Colonic mucosa (tissue), 4 donors: ENCODE data around the gene GRIK4. TPM values are rescaled to one million over a fixed set of nuclear protein-coding genes. Genes with fewer than 3 reads are reported as not detected.

Source experiments
- DNase-seq: peaks from one replicate; pipeline ENCODE4 v3.0.0-alpha.2; 2020
- H3K27ac ChIP-seq: fragments of 200-600 bp; one replicate; pipeline ENCODE4 v1.8.0; 2021
- H3K27me3 ChIP-seq: fragments of 200-600 bp; one replicate; pipeline ENCODE4 v1.8.0; 2021
- H3K36me3 ChIP-seq: fragments of 200-600 bp; one replicate; pipeline ENCODE4 v1.8.0; 2021
- H3K4me1 ChIP-seq: fragments of 200-600 bp; one replicate; pipeline ENCODE4 v1.8.0; 2021; ENCODE audit warnings: mild to moderate bottlenecking
- H3K4me3 ChIP-seq: fragments of 200-600 bp; one replicate; pipeline ENCODE4 v1.8.0; 2021
- H3K9ac ChIP-seq, 2 donors: one replicate each; pipeline ENCODE4 v1.7.0; 2013; ENCODE audit warnings: control low read depth in 2 of 2, low read depth in 2 of 2, low read length in 2 of 2
- H3K9me3 ChIP-seq: fragments of 200-600 bp; one replicate; pipeline ENCODE4 v1.8.0; 2021
- intact Hi-C: fragments of 100-400 bp; cut with DNase I; formaldehyde crosslinking; loops from one replicate; pipeline ENCODE4 v1.14.1; 2022
- total RNA-seq, 2 donors: library from RNA; stranded (reverse); fragmentation: NEBNext Ultra II Directional in 1 of 2; extraction: Animal tissue kit (Norgen Biotek cat#: 25700) in 1 of 2; gene quantifications; one replicate each; pipeline ENCODE4 v1.2.1, GENCODE V29; 2021
- TF ChIP-seq, protein P1 (sequence below): fragments of 200-600 bp; IDR thresholded peaks from one replicate; pipeline ENCODE4 v1.8.0; 2022; ENCODE audit warnings: antibody characterized with exemption, mild to moderate bottlenecking
- donor health status: healthy.
- donor health status: DM: no; HTN: no; CAD: no.
- donor health status: DM: no; HTN: no; CAD: no.

Gene GRIK4
- total RNA-seq, 2 donors from 2014 or later = 0.10 to 0.21 TPM

DNA sequence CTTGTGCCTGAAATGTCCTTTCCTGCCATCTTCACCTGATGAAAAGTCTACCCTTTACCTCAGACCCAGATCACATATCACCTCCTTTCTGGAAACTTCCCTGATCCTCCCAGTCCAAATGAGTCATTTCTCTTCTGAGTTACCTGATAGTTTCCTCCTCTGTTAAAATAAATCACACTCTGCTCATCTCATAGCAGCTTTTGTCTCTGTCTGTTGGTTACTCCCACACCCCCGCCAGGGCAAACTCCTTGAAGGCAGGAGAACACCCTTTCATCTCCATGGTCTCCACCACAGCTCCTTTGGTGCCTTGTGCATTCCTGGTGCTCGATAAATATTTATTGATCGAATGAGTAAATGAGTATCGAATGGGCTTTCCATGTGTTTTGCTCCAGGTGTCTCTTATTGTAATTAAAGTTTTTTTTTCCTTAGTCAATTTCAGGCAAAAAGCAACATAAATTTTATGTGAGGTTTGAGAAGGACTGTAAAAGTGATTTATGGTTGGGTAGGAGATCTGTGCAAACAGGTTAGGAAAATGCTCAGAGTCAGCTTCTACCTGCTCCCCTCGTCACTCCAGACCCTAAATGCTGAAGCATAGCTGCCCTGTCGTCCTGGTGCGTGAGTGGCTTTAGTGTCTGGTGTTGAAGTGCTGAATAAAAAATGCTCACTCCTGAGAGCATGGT is 178.2 kb downstream of the GRIK4 start:
- no peak overlapping the region for H3K27ac ChIP-seq
- intact Hi-C loops = loop anchor here (10.0 kb wide), 2 partner anchors 115 to 355 kb away; partner anchors contain the start of gene ARHGEF12
- no peaks in the 10 kb centered on the region for H3K9me3 ChIP-seq

DNA sequence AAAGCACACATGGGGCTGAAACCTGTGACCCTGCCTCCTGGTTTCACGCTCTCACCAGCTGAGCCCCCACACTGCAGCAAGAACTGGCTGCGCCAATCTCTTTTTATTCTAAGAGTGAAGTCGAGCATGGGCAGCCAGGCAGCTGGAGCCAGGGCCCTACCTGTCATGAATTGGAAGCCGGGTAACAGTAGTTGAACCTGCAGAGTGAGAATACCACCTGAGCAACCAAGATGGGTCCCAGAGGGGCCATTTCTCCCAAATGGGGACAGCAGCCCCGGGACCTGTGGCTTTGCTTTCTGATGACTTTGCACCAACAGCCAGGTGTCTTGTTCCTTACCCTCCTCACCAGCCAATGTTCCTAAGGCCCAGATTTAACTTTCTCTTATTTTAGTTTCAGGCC is 178.9 kb downstream of the GRIK4 start:
- intact Hi-C loops = no loop called here
- no peaks in the 10 kb centered on the region for H3K36me3 ChIP-seq
- H3K9ac ChIP-seq = no peak overlapping the region
- no peak overlapping the region for H3K27ac ChIP-seq
- no peaks in the 10 kb centered on the region for H3K9me3 ChIP-seq
- no peak for DNase-seq
- no peaks in the 10 kb centered on the region for H3K4me1 ChIP-seq
- TF ChIP-seq, protein P1, sequence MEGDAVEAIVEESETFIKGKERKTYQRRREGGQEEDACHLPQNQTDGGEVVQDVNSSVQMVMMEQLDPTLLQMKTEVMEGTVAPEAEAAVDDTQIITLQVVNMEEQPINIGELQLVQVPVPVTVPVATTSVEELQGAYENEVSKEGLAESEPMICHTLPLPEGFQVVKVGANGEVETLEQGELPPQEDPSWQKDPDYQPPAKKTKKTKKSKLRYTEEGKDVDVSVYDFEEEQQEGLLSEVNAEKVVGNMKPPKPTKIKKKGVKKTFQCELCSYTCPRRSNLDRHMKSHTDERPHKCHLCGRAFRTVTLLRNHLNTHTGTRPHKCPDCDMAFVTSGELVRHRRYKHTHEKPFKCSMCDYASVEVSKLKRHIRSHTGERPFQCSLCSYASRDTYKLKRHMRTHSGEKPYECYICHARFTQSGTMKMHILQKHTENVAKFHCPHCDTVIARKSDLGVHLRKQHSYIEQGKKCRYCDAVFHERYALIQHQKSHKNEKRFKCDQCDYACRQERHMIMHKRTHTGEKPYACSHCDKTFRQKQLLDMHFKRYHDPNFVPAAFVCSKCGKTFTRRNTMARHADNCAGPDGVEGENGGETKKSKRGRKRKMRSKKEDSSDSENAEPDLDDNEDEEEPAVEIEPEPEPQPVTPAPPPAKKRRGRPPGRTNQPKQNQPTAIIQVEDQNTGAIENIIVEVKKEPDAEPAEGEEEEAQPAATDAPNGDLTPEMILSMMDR = no peak
- no peaks in the 10 kb centered on the region for H3K27me3 ChIP-seq
- H3K4me3 ChIP-seq = no peak overlapping the region

More for the DNA sequence above, 178.2 kb downstream of the GRIK4 start:
- Histone ChIP-seq H3K9ac (no peak overlapping the region), H3K36me3 (no peaks in the 10 kb centered on the region), H3K4me3 (no peak overlapping the region), H3K4me1 (no peaks in the 10 kb centered on the region), H3K27me3 (no peaks in the 10 kb centered on the region)
- no peak for DNase-seq
- TF ChIP-seq, protein P1 = no peak

DNA sequence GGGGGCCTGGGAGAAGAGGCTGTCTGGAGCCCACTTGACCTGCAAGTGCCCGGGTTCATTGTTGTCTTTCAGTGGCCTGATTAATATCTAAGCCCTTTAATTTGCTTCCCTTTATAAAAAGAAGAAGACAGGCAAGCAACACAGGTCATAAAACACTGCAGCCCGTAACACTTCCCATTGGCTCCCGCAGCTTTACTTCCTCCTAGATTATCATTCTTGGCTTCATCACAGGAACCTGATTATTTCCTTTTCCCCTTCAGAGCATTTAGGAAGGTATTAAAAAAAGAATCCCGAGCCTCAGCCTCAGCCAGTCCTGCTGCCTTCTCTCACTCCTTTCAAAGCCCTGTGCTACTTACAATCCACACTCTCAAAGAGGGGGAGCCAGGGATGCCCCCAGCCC is 183.2 kb downstream of the GRIK4 start:
- H3K36me3 ChIP-seq = no peaks in the 10 kb centered on the region
- no peaks in the 10 kb centered on the region for H3K4me1 ChIP-seq
- H3K27me3 ChIP-seq = no peaks in the 10 kb centered on the region
- intact Hi-C loops = no loop called here
- no peaks in the 10 kb centered on the region for H3K9me3 ChIP-seq
- TF ChIP-seq, protein P1 = no peak
- H3K27ac ChIP-seq = no peak overlapping the region
- no peak overlapping the region for H3K4me3 ChIP-seq
- DNase-seq = no peak
- H3K9ac ChIP-seq = no peak overlapping the region

DNA sequence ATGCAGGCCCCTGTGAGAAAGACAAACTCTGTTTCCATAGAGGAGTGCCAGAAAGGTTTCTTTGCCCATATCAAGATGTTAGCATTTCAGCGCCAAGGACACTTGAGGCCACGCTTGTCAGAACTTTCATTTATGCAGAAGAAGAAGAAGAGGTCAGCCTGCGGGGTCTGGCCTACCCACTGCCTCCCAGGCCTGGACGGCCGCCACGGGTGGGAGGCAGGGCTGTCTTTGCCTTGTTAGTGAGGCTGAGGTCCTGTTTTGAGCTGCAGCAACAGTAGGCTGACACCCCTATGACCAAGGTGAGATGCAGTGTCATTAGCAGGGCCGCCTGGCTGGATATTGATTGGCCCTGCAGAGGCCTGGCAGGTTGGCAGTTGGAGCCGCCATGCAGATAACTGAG is 183.9 kb downstream of the GRIK4 start:
- H3K4me1 ChIP-seq = no peaks in the 10 kb centered on the region
- DNase-seq = no peak
- H3K4me3 ChIP-seq = no peak overlapping the region
- H3K9ac ChIP-seq = no peak overlapping the region
- H3K27ac ChIP-seq = no peak overlapping the region
- intact Hi-C loops = no loop called here
- no peaks in the 10 kb centered on the region for H3K36me3 ChIP-seq
- no peaks in the 10 kb centered on the region for H3K27me3 ChIP-seq
- H3K9me3 ChIP-seq = no peaks in the 10 kb centered on the region
- TF ChIP-seq, protein P1 = no peak

DNA sequence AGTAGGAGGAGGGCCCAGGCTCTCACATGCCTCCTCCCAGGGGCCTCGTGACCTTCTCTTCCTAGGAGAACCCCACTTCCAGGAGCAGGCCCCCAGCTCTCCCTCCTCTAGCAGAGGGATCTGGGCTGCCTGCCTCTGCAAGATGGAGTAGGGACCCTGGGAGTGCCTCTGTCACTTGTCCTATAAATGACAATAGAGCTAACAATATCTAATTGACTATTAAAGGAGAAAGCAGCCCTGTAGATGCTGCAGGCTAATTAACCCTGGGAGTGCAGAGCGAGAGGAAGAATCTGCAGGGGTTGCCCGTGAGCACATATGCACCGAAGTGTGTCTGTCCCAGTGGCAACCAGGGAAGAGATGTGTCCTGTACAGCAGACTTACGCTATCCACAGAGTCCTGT is 184.4 kb downstream of the GRIK4 start:
- Histone ChIP-seq H3K9me3 (no peaks in the 10 kb centered on the region), H3K4me1 (no peaks in the 10 kb centered on the region), H3K4me3 (no peak overlapping the region), H3K36me3 (no peaks in the 10 kb centered on the region), H3K27me3 (no peaks in the 10 kb centered on the region), H3K9ac (no peak overlapping the region), H3K27ac (no peak overlapping the region)
- TF ChIP-seq, protein P1 = no peak
- intact Hi-C loops = no loop called here
- DNase-seq = no peak
